HEK293 (cell line): ENCODE results near the gene FANCL.

Experiments
- CTCF ChIP-seq: fragments of 450-650 bp; formaldehyde crosslinking; IDR thresholded peaks from 2 replicates; pipeline ENCODE4 v1.5.1; 2016; ENCODE audit warnings: missing biosample characterization, missing genetic modification characterization
- KLF17 ChIP-seq: fragments of 450-650 bp; formaldehyde crosslinking; IDR thresholded peaks from 2 replicates; pipeline ENCODE4 v1.5.1; 2016; ENCODE audit warnings: missing biosample characterization, missing genetic modification characterization
- MZF1 ChIP-seq: fragments of 450-650 bp; formaldehyde crosslinking; IDR thresholded peaks from 2 replicates; pipeline ENCODE4 v1.5.1; 2017; ENCODE audit warnings: missing biosample characterization, missing genetic modification characterization, borderline replicate concordance
- SP2 ChIP-seq: fragments of 450-650 bp; formaldehyde crosslinking; IDR thresholded peaks from 2 replicates; pipeline ENCODE4 v1.5.1; 2016; ENCODE audit warnings: missing biosample characterization, missing genetic modification characterization
- ZBTB21 ChIP-seq: fragments of 450-650 bp; formaldehyde crosslinking; IDR thresholded peaks from 2 replicates; pipeline ENCODE4 v1.5.1; 2017; ENCODE audit warnings: missing biosample characterization, missing genetic modification characterization
- ZBTB8A ChIP-seq: fragments of 450-650 bp; formaldehyde crosslinking; IDR thresholded peaks from 2 replicates; pipeline ENCODE4 v1.5.1; 2016; ENCODE audit warnings: missing biosample characterization, missing genetic modification characterization
- ZNF266 ChIP-seq: fragments of 450-650 bp; formaldehyde crosslinking; IDR thresholded peaks from 2 replicates; pipeline ENCODE4 v1.5.1; 2016; ENCODE audit warnings: missing biosample characterization, missing genetic modification characterization, low read depth
- ZNF423 ChIP-seq: fragments of 450-650 bp; formaldehyde crosslinking; IDR thresholded peaks from 2 replicates; pipeline ENCODE4 v1.5.1; 2016; ENCODE audit warnings: missing biosample characterization, missing genetic modification characterization
- ZNF530 ChIP-seq: fragments of 450-650 bp; formaldehyde crosslinking; IDR thresholded peaks from 2 replicates; pipeline ENCODE4 v1.5.1; 2016; ENCODE audit warnings: low read depth, missing biosample characterization, missing genetic modification characterization
- ZNF791 ChIP-seq: fragments of 450-650 bp; formaldehyde crosslinking; IDR thresholded peaks from 2 replicates; pipeline ENCODE4 v1.5.1; 2016; ENCODE audit warnings: missing biosample characterization, missing genetic modification characterization
- TF ChIP-seq, protein P1 (sequence below): fragments of 450-650 bp; formaldehyde crosslinking; IDR thresholded peaks from 2 replicates; pipeline ENCODE4 v1.5.1; 2016; ENCODE audit warnings: missing biosample characterization, missing genetic modification characterization

DNA sequence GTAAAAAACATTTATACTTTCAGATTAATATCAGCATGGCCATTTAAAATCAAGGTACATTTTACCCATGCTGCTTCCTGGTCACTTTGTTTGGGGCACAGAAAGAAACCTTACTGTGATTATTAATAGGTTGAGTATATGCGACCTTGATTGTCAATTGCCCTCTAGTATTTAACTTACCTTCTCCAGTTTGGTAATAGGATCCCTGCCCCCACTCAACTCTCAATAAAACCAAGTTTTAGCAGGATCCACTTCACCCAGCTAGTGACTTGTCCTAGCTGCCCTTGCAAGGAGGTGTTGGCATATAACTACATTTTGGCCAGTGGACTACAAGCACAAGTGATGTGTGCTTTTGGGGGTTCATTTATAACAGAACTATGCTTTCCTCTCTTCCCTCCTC is 34.3 kb downstream of the FANCL start:
- TF ChIP-seq CTCF (tag by site-specific recombination) = no peak
- TF ChIP-seq MZF1 (tag by site-specific recombination) = no peak
- no peak for TF ChIP-seq ZNF791 (tag by site-specific recombination)
- no peak for TF ChIP-seq KLF17 (tag by site-specific recombination)
- TF ChIP-seq ZBTB21 (tag by site-specific recombination) = no peak
- no peak for TF ChIP-seq ZNF423
- TF ChIP-seq ZNF530 (tag by site-specific recombination) = no peak
- no peak for TF ChIP-seq SP2 (tag by site-specific recombination)
- no peak for TF ChIP-seq ZBTB8A (tag by site-specific recombination)
- no peak for TF ChIP-seq ZNF266 (tag by site-specific recombination)
- TF ChIP-seq, protein P1, sequence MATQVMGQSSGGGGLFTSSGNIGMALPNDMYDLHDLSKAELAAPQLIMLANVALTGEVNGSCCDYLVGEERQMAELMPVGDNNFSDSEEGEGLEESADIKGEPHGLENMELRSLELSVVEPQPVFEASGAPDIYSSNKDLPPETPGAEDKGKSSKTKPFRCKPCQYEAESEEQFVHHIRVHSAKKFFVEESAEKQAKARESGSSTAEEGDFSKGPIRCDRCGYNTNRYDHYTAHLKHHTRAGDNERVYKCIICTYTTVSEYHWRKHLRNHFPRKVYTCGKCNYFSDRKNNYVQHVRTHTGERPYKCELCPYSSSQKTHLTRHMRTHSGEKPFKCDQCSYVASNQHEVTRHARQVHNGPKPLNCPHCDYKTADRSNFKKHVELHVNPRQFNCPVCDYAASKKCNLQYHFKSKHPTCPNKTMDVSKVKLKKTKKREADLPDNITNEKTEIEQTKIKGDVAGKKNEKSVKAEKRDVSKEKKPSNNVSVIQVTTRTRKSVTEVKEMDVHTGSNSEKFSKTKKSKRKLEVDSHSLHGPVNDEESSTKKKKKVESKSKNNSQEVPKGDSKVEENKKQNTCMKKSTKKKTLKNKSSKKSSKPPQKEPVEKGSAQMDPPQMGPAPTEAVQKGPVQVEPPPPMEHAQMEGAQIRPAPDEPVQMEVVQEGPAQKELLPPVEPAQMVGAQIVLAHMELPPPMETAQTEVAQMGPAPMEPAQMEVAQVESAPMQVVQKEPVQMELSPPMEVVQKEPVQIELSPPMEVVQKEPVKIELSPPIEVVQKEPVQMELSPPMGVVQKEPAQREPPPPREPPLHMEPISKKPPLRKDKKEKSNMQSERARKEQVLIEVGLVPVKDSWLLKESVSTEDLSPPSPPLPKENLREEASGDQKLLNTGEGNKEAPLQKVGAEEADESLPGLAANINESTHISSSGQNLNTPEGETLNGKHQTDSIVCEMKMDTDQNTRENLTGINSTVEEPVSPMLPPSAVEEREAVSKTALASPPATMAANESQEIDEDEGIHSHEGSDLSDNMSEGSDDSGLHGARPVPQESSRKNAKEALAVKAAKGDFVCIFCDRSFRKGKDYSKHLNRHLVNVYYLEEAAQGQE (tag by site-specific recombination) = no peak
